IMR-90 (cell line): Measurements from ENCODE around the gene DMAC2. TPM values are rescaled to one million over a fixed set of nuclear protein-coding genes. Genes with fewer than 3 reads are reported as not detected.

Experiments used
- ATAC-seq: fragments of 200-7000 bp; cut with Tn5 transposase; 2 replicates; pipeline ENCODE4 v1.9.1; 2020; ENCODE audit warnings: low read depth, mild to moderate bottlenecking, moderate library complexity
- BruUV-seq: library from RNA; stranded (reverse); fragments of 400-500 nt; replicated peaks from 2 replicates; lab custom pipeline; 2021; lab: Mats Ljungman, UMichigan
- CTCF ChIA-PET: fragments of 300-600 bp; formaldehyde crosslinking; extraction: SDS; loops from one replicate; lab custom pipeline; 2021; ENCODE audit warnings: antibody characterized with exemption; lab: Yijun Ruan, JAX
- POLR2A ChIA-PET: fragments of 300-600 bp; sonication (Branson Sonifier 250); formaldehyde crosslinking; loops from one replicate; lab custom pipeline; 2022; ENCODE audit warnings: antibody characterized with exemption; ENCODE audit not compliant: unreplicated experiment; lab: Charles Lee
- DNase-seq: peaks from one replicate; pipeline ENCODE4 v3.0.0; 2013
- H2AFZ ChIP-seq: replicated peaks from 2 replicates; pipeline ENCODE3; 2013; ENCODE audit warnings: low read length, mild to moderate bottlenecking; ENCODE audit not compliant: poor library complexity
- H2AK5ac ChIP-seq: 2 replicates; pipeline ENCODE4 v1.6.1; 2013; ENCODE audit warnings: low read depth, low read length, inconsistent platforms
- H2AK9ac ChIP-seq: replicated peaks from 2 replicates; pipeline ENCODE3; 2013; ENCODE audit warnings: mild to moderate bottlenecking, low read depth, low read length, moderate library complexity; ENCODE audit not compliant: poor library complexity
- H2BK120ac ChIP-seq: 2 replicates; pipeline ENCODE4 v1.6.1; 2013; ENCODE audit warnings: low read depth, low read length, inconsistent platforms
- H2BK15ac ChIP-seq: 3 replicates; pipeline ENCODE4 v1.6.1; 2013; ENCODE audit warnings: low read depth, low read length, inconsistent platforms
- H2BK20ac ChIP-seq: 2 replicates; pipeline ENCODE4 v1.6.1; 2013; ENCODE audit warnings: low read depth, mild to moderate bottlenecking, inconsistent platforms, low read length, moderate library complexity
- H2BK5ac ChIP-seq: 2 replicates; pipeline ENCODE4 v1.6.1; 2013; ENCODE audit warnings: mild to moderate bottlenecking, low read depth, low read length, inconsistent platforms; ENCODE audit not compliant: poor library complexity, severe bottlenecking
- H3K14ac ChIP-seq: replicated peaks from 2 replicates; pipeline ENCODE4 v1.6.1; 2013; ENCODE audit warnings: low read depth, low read length, inconsistent platforms
- H3K18ac ChIP-seq: 2 replicates; pipeline ENCODE4 v1.6.1; 2013; ENCODE audit warnings: low read depth, low read length, control low read depth
- H3K23ac ChIP-seq: 2 replicates; pipeline ENCODE4 v1.6.1; 2013; ENCODE audit warnings: low read depth, low read length, inconsistent platforms
- H3K27ac ChIP-seq: 2 replicates; pipeline ENCODE4 v1.5.1; 2013; ENCODE audit warnings: mild to moderate bottlenecking, control low read depth, low read length; ENCODE audit not compliant: insufficient read depth
- H3K27me3 ChIP-seq: 2 replicates; pipeline ENCODE4 v1.6.1; 2013; ENCODE audit warnings: low read length; ENCODE audit not compliant: control insufficient read depth, insufficient read depth
- H3K36me3 ChIP-seq: 2 replicates; pipeline ENCODE4 v1.6.1; 2013; ENCODE audit warnings: low read length, mixed read lengths; ENCODE audit not compliant: control insufficient read depth, insufficient read depth
- H3K4ac ChIP-seq: 2 replicates; pipeline ENCODE4 v1.6.1; 2013; ENCODE audit warnings: low read depth, low read length, inconsistent platforms
- H3K4me1 ChIP-seq: 2 replicates; pipeline ENCODE4 v1.6.1; 2013; ENCODE audit warnings: low read length, mixed read lengths; ENCODE audit not compliant: control insufficient read depth, insufficient read depth
- H3K4me2 ChIP-seq: 2 replicates; pipeline ENCODE4 v1.6.1; 2013; ENCODE audit warnings: low read depth, mild to moderate bottlenecking, control low read depth, low read length, moderate library complexity
- H3K4me3 ChIP-seq: 2 replicates; pipeline ENCODE4 v1.5.1; 2013; ENCODE audit warnings: low read depth, mild to moderate bottlenecking, control low read depth, low read length, moderate library complexity; ENCODE audit not compliant: insufficient read depth
- H3K56ac ChIP-seq: 2 replicates; pipeline ENCODE4 v1.6.1; 2013; ENCODE audit warnings: low read length, inconsistent platforms; ENCODE audit not compliant: insufficient read depth; ENCODE audit errors: extremely low read depth
- H3K79me1 ChIP-seq, 2 experiments: 2 replicates each; pipeline ENCODE4 v1.6.1; 2013; ENCODE audit warnings: low read length in 2 of 2, inconsistent platforms in 1 of 2, low read depth in 1 of 2
- H3K9ac ChIP-seq: 2 replicates; pipeline ENCODE4 v1.6.1; 2013; ENCODE audit warnings: low read depth, low read length, control low read depth
- H3K9me1 ChIP-seq: 2 replicates; pipeline ENCODE4 v1.6.1; 2013; ENCODE audit warnings: low read length, inconsistent platforms; ENCODE audit not compliant: insufficient read depth
- H3K9me3 ChIP-seq: 2 replicates; pipeline ENCODE4 v1.6.1; 2013; ENCODE audit warnings: low read length; ENCODE audit not compliant: control insufficient read depth, insufficient read depth
- H4K20me1 ChIP-seq: 2 replicates; pipeline ENCODE4 v1.6.1; 2013; ENCODE audit warnings: low read length, inconsistent platforms; ENCODE audit not compliant: insufficient read depth
- H4K5ac ChIP-seq: 2 replicates; pipeline ENCODE4 v1.6.1; 2013; ENCODE audit warnings: mild to moderate bottlenecking, low read depth, low read length, control low read depth
- H4K8ac ChIP-seq, 2 experiments: 2 replicates each; pipeline ENCODE4 v1.6.1; 2013; ENCODE audit warnings: low read depth in 2 of 2, low read length in 2 of 2, control low read depth in 1 of 2, inconsistent platforms in 1 of 2
- H4K91ac ChIP-seq: 2 replicates; pipeline ENCODE4 v1.6.1; 2013; ENCODE audit warnings: low read depth, low read length, inconsistent platforms; ENCODE audit not compliant: insufficient read depth
- BHLHE40 ChIP-seq: fragments of 150-350 bp; IDR thresholded peaks from 2 replicates; pipeline ENCODE4 v1.6.1; 2016; ENCODE audit warnings: mild to moderate bottlenecking, low read depth, low read length
- CEBPB ChIP-seq: IDR thresholded peaks from 2 replicates; pipeline ENCODE4 v1.6.1; 2012; ENCODE audit warnings: low read depth, low read length, improper control_type of control experiment
- CHD1 ChIP-seq: IDR thresholded peaks from 2 replicates; pipeline ENCODE4 v1.6.1; 2012; ENCODE audit warnings: low read depth, low read length, improper control_type of control experiment
- FOS ChIP-seq: fragments of 150-350 bp; IDR thresholded peaks from 2 replicates; pipeline ENCODE4 v1.6.1; 2016; ENCODE audit warnings: low read depth, low read length
- MAFK ChIP-seq: IDR thresholded peaks from 2 replicates; pipeline ENCODE4 v1.6.1; 2012; ENCODE audit warnings: low read depth, low read length, improper control_type of control experiment
- MAZ ChIP-seq: IDR thresholded peaks from 2 replicates; pipeline ENCODE4 v1.6.1; 2012; ENCODE audit warnings: low read depth, mild to moderate bottlenecking, low read length, improper control_type of control experiment, moderate library complexity, borderline replicate concordance
- MXI1 ChIP-seq: IDR thresholded peaks from 2 replicates; pipeline ENCODE4 v1.6.1; 2012; ENCODE audit warnings: low read depth, mild to moderate bottlenecking, low read length, moderate library complexity, borderline replicate concordance
- NFE2L2 ChIP-seq: fragments of 150-350 bp; IDR thresholded peaks from 2 replicates; pipeline ENCODE4 v1.6.1; 2016; ENCODE audit warnings: low read depth, mild to moderate bottlenecking, low read length
- POLR2A ChIP-seq: IDR thresholded peaks from 2 replicates; pipeline ENCODE4 v1.6.1; 2012; ENCODE audit warnings: mild to moderate bottlenecking, low read depth, low read length
- RAD21 ChIP-seq: IDR thresholded peaks from 2 replicates; pipeline ENCODE4 v1.6.1; 2012; ENCODE audit warnings: low read length, improper control_type of control experiment
- RCOR1 ChIP-seq: IDR thresholded peaks from 2 replicates; pipeline ENCODE4 v1.6.1; 2012; ENCODE audit warnings: mild to moderate bottlenecking, low read length, improper control_type of control experiment; ENCODE audit not compliant: insufficient replicate concordance
- RFX5 ChIP-seq: IDR thresholded peaks from 2 replicates; pipeline ENCODE4 v1.8.0; 2012; ENCODE audit warnings: low read depth, mild to moderate bottlenecking, low read length, moderate library complexity
- WGBS, 2 experiments: methylation state at CpG; one replicate each; pipeline versions ENCODE4 v1.1.5 to v1.1.7; 2013; ENCODE audit warnings: missing lambda C conversion rate in 2 of 2; ENCODE audit not compliant: insufficient read length in 1 of 2; ENCODE audit errors: extremely low coverage in 2 of 2; 5-methylcytosine and 5-hydroxymethylcytosine counted together
- dilution Hi-C: fragments of 300-500 bp; cut with HindIII; formaldehyde crosslinking; loops from one replicate; pipeline ENCODE4 v1.14.3; 2018; ENCODE audit warnings: low sequenced_read_pairs; ENCODE audit not compliant: unreplicated experiment
- in situ Hi-C: fragments of 300-500 bp; cut with MboI; formaldehyde crosslinking; loops from 3 replicates; pipeline ENCODE4 v1.14.3; 2019; ENCODE audit warnings: low sequenced_read_pairs, inconsistent platforms, mixed read lengths
- intact Hi-C: fragments of 100-400 bp; cut with micrococcal nuclease; formaldehyde crosslinking; loops from 2 replicates; pipeline ENCODE4 v1.10.0; 2022
- polyA plus RNA-seq, 3 experiments: library from polyadenylated mRNA; depleted of rRNA; stranded (reverse); fragments of >200 nt; gene quantifications; 2 replicates each; pipeline ENCODE4 v1.2.3, GENCODE V29; 2012; ENCODE audit warnings: low replicate concordance in 1 of 3
- total RNA-seq: library from RNA; depleted of rRNA; stranded (reverse); fragments of >200 nt; gene quantifications from 2 replicates; pipeline ENCODE4 v1.2.3, GENCODE V29; 2012
- TF ChIP-seq, protein P1 (sequence below): fragments of 150-350 bp; IDR thresholded peaks from 2 replicates; pipeline ENCODE4 v1.6.1; 2017; ENCODE audit warnings: mild to moderate bottlenecking, antibody characterized with exemption, low read length, low read depth
- TF ChIP-seq, protein P2 (sequence below): conservative IDR thresholded peaks from 2 replicates; pipeline ENCODE4 v1.5.1; 2012; ENCODE audit warnings: mild to moderate bottlenecking, low read depth, low read length, improper control_type of control experiment
- TF ChIP-seq, protein P3 (sequence below): fragments of 150-350 bp; IDR thresholded peaks from 2 replicates; pipeline ENCODE4 v1.6.1; 2016; ENCODE audit warnings: low read depth, mild to moderate bottlenecking, low read length, moderate library complexity, borderline replicate concordance

Gene DMAC2
- total and polyA plus RNA-seq, 2 of the 4 experiments (the other 2 are of a cell fraction), result 52.5 to 72.2 TPM

DNA sequence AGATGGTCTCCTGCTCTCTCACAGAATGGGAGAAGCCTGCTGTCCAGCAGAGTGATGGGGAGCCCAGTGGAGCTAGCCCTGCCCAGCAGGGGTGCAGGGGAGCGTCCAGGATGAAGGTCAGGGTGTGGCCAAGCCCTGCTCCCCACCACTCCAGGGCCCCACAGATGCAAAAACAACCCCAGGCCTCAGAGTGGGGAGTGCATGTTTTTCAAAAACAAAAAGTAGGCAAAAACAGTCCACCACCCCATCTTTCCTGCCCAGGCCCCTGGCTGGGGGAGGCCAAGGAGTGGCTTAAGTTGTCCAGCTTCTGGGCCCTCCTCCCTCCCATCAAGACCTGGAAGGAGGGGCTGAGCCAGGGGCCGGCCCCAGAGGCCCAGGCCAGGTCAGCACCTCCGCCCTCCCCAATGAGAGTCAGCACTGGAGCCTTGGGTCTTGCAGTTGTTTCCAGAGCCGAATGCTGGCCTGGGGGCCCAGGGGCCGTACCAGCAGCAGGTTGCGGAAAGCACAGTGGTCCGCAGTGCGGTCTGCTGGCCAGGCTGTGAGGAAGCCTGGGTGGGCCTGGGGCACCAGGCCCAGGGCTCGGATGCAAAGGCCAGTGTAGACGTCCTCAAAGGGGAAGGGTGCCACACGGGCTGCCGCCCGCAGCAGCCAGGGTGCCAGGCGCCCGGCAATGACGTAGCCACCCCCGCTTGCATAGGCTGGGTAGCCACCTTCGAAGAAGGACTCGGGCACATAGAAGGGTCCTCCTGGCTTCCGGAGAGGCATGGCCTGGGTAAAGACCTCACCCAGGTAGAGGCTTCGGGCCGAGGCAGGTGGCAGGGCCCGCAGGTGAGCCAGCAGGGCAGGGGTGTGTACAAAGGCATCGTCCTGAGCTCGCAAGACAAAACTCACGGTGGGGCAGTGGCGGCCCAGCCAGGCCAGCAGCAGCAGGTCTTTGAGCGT, 14.3 kb downstream of the DMAC2 start:
- Histone ChIP-seq H3K36me3 (peaks cover 36% of the 10 kb centered on the region), H3K14ac (no peak overlapping the region), H3K27me3 (no peaks in the 10 kb centered on the region), H2AFZ (no peak overlapping the region), H3K79me1 (no peaks in the 10 kb centered on the region), H3K27ac (no peak overlapping the region), H3K4ac (no peak overlapping the region), H2BK20ac (no peak overlapping the region), H2BK15ac (no peak overlapping the region), H4K5ac (no peak overlapping the region), H2AK5ac (no peak overlapping the region), H3K56ac (no peak overlapping the region), H3K4me1 (peaks cover 10% of the 10 kb centered on the region; the same call in 1 of the 2 replicates), H3K23ac (no peak overlapping the region), H3K9me1 (no peaks in the 10 kb centered on the region), H4K20me1 (no peaks in the 10 kb centered on the region), H3K9me3 (no peaks in the 10 kb centered on the region), H3K4me3 (no peak overlapping the region), H2AK9ac (no peak overlapping the region), H2BK5ac (no peak overlapping the region), H4K91ac (no peak overlapping the region), H3K4me2 (no peak overlapping the region), H4K8ac (no peak overlapping the region), H3K18ac (no peak overlapping the region), H3K9ac (no peak overlapping the region), H2BK120ac (no peak overlapping the region)
- ATAC-seq (no peak), DNase-seq (no peak)
- intact Hi-C loops, result loop anchor here (10.0 kb wide), 1 partner anchor 221 kb away; no protein-coding TSS in a partner anchor
- in situ Hi-C loops, result no loop called here
- no TSS peak for BruUV-seq
- ChIA-PET POLR2A (no interaction called here), CTCF (no interaction called here)
- WGBS, 2 experiments, result 94% methylated on average over 20 of the region's 28 CpGs; no CpG with 5 or more reads in 1 of the 2 experiments
- dilution Hi-C loops, result no loop called here
- TF ChIP-seq MAZ, result no peak
- no peak for TF ChIP-seq CHD1
- TF ChIP-seq, protein P1, sequence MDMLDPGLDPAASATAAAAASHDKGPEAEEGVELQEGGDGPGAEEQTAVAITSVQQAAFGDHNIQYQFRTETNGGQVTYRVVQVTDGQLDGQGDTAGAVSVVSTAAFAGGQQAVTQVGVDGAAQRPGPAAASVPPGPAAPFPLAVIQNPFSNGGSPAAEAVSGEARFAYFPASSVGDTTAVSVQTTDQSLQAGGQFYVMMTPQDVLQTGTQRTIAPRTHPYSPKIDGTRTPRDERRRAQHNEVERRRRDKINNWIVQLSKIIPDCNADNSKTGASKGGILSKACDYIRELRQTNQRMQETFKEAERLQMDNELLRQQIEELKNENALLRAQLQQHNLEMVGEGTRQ, result no peak
- no peak for TF ChIP-seq RCOR1
- no peak for TF ChIP-seq MXI1
- TF ChIP-seq, protein P2, sequence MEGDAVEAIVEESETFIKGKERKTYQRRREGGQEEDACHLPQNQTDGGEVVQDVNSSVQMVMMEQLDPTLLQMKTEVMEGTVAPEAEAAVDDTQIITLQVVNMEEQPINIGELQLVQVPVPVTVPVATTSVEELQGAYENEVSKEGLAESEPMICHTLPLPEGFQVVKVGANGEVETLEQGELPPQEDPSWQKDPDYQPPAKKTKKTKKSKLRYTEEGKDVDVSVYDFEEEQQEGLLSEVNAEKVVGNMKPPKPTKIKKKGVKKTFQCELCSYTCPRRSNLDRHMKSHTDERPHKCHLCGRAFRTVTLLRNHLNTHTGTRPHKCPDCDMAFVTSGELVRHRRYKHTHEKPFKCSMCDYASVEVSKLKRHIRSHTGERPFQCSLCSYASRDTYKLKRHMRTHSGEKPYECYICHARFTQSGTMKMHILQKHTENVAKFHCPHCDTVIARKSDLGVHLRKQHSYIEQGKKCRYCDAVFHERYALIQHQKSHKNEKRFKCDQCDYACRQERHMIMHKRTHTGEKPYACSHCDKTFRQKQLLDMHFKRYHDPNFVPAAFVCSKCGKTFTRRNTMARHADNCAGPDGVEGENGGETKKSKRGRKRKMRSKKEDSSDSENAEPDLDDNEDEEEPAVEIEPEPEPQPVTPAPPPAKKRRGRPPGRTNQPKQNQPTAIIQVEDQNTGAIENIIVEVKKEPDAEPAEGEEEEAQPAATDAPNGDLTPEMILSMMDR, result no peak
- no peak for TF ChIP-seq FOS
- no peak for TF ChIP-seq MAFK
- TF ChIP-seq, protein P3, sequence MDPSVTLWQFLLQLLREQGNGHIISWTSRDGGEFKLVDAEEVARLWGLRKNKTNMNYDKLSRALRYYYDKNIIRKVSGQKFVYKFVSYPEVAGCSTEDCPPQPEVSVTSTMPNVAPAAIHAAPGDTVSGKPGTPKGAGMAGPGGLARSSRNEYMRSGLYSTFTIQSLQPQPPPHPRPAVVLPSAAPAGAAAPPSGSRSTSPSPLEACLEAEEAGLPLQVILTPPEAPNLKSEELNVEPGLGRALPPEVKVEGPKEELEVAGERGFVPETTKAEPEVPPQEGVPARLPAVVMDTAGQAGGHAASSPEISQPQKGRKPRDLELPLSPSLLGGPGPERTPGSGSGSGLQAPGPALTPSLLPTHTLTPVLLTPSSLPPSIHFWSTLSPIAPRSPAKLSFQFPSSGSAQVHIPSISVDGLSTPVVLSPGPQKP, result no peak
- TF ChIP-seq RFX5, result no peak
- no peak for TF ChIP-seq POLR2A
- TF ChIP-seq RAD21, result no peak
- TF ChIP-seq CEBPB, result no peak
- TF ChIP-seq NFE2L2, result no peak
- TF ChIP-seq BHLHE40, result no peak
